Measurements from ENCODE around the gene ANO7. TPM values are rescaled to one million over a fixed set of nuclear protein-coding genes. Genes with fewer than 3 reads are reported as not detected.

ANO7 gene
- total RNA-seq, 4 donors from 2014 or later = 0.50 to 0.65 (median 0.60) TPM; not detected in 1

- no peak for ATAC-seq (ENCODE audit: low FRiP score)
- DNase-seq (ENCODE audit: low spot score) = no peak
- TF ChIP-seq, protein P1, sequence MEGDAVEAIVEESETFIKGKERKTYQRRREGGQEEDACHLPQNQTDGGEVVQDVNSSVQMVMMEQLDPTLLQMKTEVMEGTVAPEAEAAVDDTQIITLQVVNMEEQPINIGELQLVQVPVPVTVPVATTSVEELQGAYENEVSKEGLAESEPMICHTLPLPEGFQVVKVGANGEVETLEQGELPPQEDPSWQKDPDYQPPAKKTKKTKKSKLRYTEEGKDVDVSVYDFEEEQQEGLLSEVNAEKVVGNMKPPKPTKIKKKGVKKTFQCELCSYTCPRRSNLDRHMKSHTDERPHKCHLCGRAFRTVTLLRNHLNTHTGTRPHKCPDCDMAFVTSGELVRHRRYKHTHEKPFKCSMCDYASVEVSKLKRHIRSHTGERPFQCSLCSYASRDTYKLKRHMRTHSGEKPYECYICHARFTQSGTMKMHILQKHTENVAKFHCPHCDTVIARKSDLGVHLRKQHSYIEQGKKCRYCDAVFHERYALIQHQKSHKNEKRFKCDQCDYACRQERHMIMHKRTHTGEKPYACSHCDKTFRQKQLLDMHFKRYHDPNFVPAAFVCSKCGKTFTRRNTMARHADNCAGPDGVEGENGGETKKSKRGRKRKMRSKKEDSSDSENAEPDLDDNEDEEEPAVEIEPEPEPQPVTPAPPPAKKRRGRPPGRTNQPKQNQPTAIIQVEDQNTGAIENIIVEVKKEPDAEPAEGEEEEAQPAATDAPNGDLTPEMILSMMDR (IDR thresholded peaks at IDR 0.05) = no peak
Observed at GRCh38 chr2:241202681-241203080, 14.2 kb downstream of the ANO7 start.

- DNase-seq (ENCODE audit: low spot score) (no peak), ATAC-seq (ENCODE audit: low FRiP score) (no peak)
- TF ChIP-seq, protein P1 (IDR thresholded peaks at IDR 0.05) = no peak
Observed at GRCh38 chr2:241203218-241204009, 14.9 kb downstream of the ANO7 start.

- TF ChIP-seq, protein P1 (IDR thresholded peaks at IDR 0.05) = no peak
- DNase-seq (ENCODE audit: low spot score) (no peak), ATAC-seq (ENCODE audit: low FRiP score) (no peak)
Observed at GRCh38 chr2:241204010-241204384, 15.5 kb downstream of the ANO7 start.

GRCh38 chr2:241204490-241204889, 16.0 kb downstream of the ANO7 start:
- DNase-seq (ENCODE audit: low spot score) (no peak), ATAC-seq (ENCODE audit: low FRiP score) (no peak)
- TF ChIP-seq, protein P1 (IDR thresholded peaks at IDR 0.05) = no peak

DNA sequence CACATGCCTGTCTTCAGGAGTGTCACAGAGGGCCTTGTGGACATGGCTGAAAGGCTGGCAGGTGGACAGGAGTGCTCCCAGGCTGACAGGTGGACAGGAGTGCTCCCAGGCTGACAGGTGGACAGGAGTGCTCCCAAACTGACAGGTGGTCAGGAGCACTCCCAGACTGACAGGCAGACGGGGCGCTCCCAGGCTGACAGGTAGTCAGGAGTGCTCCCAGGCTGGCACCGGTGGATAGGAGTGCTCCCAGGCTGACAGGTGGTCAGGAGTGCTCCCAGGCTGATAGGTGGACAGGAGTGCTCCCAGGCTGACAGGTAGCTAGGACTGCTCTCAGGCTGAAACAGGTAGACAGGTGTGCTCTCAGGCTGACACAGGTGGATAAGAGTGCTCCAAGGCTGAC, 16.6 kb downstream of the ANO7 start:
- ATAC-seq (ENCODE audit: low FRiP score) = no peak
- TF ChIP-seq, protein P1 (IDR thresholded peaks at IDR 0.05) = no peak
- no peak for DNase-seq (ENCODE audit: low spot score)

- TF ChIP-seq, protein P1 (IDR thresholded peaks at IDR 0.05) = no peak
- DNase-seq (ENCODE audit: low spot score) (no peak), ATAC-seq (ENCODE audit: low FRiP score) (no peak)
Observed at GRCh38 chr2:241207151-241207550, 18.7 kb downstream of the ANO7 start.

DNA sequence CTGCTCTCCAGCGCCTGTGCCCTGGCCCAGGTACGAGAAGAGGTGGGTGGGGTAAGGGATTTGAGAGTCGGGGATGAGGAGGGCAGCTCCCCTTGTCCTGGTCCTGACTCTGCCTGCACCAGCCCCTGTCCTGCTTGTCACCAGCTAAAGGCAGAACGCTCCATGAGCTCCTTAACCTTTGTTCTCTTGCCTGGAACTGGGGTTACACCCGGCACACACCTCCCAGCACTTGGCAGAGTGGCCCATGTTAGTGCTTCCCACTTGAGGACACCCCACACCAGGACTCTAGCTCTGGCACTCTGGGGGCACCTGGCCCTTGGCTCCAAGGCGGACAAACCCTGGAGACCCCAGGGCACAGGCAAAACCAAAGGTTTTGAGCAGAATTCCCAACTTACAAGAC, 19.2 kb downstream of the ANO7 start:
- ATAC-seq (ENCODE audit: low FRiP score) = no peak
- no peak for DNase-seq (ENCODE audit: low spot score)
- TF ChIP-seq, protein P1 (IDR thresholded peaks at IDR 0.05) = no peak

All from omental fat pad (tissue), 4 donors.